T-cell (primary cell): ENCODE measurements around the gene LNPK. TPM values are rescaled to one million over a fixed set of nuclear protein-coding genes. Genes with fewer than 3 reads are reported as not detected.

Experiments
- ATAC-seq, 4 experiments: fragments of 200-7000 bp in 3 of 4; fragments of 150-1000 bp in 1 of 4; cut with Tn5 transposase; replicated peaks in 1 of 4; 1 replicate in 3 of 4; 2 replicates in 1 of 4; pipeline ENCODE4 v1.10.0; 2021; ENCODE audit warnings: moderate library complexity in 3 of 4, mild to moderate bottlenecking in 2 of 4, moderate number of reproducible peaks in 1 of 4
- CTCF ChIA-PET, 2 donors: fragments of 300-600 bp; sonication (Branson Sonifier 250); formaldehyde crosslinking; loops; one replicate each; lab custom pipeline; 2022; ENCODE audit warnings: antibody characterized with exemption in 2 of 2; lab: Charles Lee
- POLR2A ChIA-PET, 2 donors: fragments of 300-600 bp; sonication (Branson Sonifier 250); formaldehyde crosslinking; loops; one replicate each; lab custom pipeline; 2022; ENCODE audit warnings: antibody characterized with exemption in 2 of 2; lab: Charles Lee
- DNase-seq, 35 experiments: peaks; one replicate each; pipeline versions ENCODE4 v3.0.0 to v3.0.0-alpha.2; 2013 to 2023
- H3K27ac ChIP-seq: one replicate; pipeline ENCODE4 v1.5.1; 2013; ENCODE audit warnings: low read length
- H3K27me3 ChIP-seq, 2 experiments: replicated peaks in 1 of 2; 1 replicate in 1 of 2; 2 replicates in 1 of 2; pipeline versions ENCODE4 v1.6.1 to v1.7.0; 2013; ENCODE audit warnings: low read length in 1 of 2, mixed read lengths in 1 of 2; ENCODE audit not compliant: control insufficient read depth in 2 of 2, insufficient read depth in 2 of 2; ENCODE audit errors: extremely low read depth in 1 of 2
- H3K36me3 ChIP-seq, 2 donors: 1 replicate in 1 of 2; 2 replicates in 1 of 2; pipeline versions ENCODE4 v1.6.1 to v1.7.0; 2013; ENCODE audit warnings: low read length in 1 of 2; ENCODE audit not compliant: control insufficient read depth in 2 of 2, insufficient read depth in 1 of 2; ENCODE audit errors: extremely low read depth in 1 of 2
- H3K4me1 ChIP-seq, 2 experiments: 1 replicate in 1 of 2; 2 replicates in 1 of 2; pipeline versions ENCODE4 v1.6.1 to v1.7.0; 2013; ENCODE audit warnings: low read length in 2 of 2, mixed read lengths in 1 of 2; ENCODE audit not compliant: insufficient read depth in 2 of 2, control insufficient read depth in 1 of 2; ENCODE audit errors: extremely low read depth in 1 of 2
- H3K4me3 ChIP-seq, 2 donors: 1 replicate in 1 of 2; 2 replicates in 1 of 2; pipeline versions ENCODE4 v1.5.1 to v1.7.0; 2013; ENCODE audit warnings: mild to moderate bottlenecking in 2 of 2, low read length in 1 of 2, moderate library complexity in 1 of 2; ENCODE audit not compliant: control insufficient read depth in 1 of 2; ENCODE audit errors: extremely low read depth in 1 of 2
- H3K9me3 ChIP-seq: 2 replicates; pipeline ENCODE4 v1.7.0; 2013
- H3K27ac Mint-ChIP-seq, 2 donors: one replicate each; pipeline ENCODE4 v1.8.0; 2020 to 2021; ENCODE audit warnings: mild to moderate bottlenecking in 2 of 2, mixed read lengths in 2 of 2
- H3K27me3 Mint-ChIP-seq, 2 donors: one replicate each; pipeline ENCODE4 v1.8.0; 2021 to 2022; ENCODE audit warnings: mixed read lengths in 2 of 2
- H3K36me3 Mint-ChIP-seq: one replicate; pipeline ENCODE4 v1.8.0; 2021; ENCODE audit warnings: mixed read lengths
- H3K4me1 Mint-ChIP-seq, 3 donors: one replicate each; pipeline ENCODE4 v1.8.0; 2020 to 2022; ENCODE audit warnings: mixed read lengths in 3 of 3, mild to moderate bottlenecking in 1 of 3
- H3K4me3 Mint-ChIP-seq, 3 donors: one replicate each; pipeline ENCODE4 v1.8.0; 2020 to 2022; ENCODE audit warnings: mild to moderate bottlenecking in 3 of 3, mixed read lengths in 3 of 3, moderate library complexity in 3 of 3
- H3K9me3 Mint-ChIP-seq, 3 donors: one replicate each; pipeline ENCODE4 v1.8.0; 2020 to 2022; ENCODE audit warnings: mixed read lengths in 3 of 3
- WGBS: methylation state at CpG from one replicate; pipeline ENCODE4 v1.1.5; 2013; ENCODE audit warnings: missing lambda C conversion rate; ENCODE audit not compliant: insufficient coverage; 5-methylcytosine and 5-hydroxymethylcytosine counted together
- total RNA-seq, 35 experiments: library from RNA in 6 of 35; stranded (reverse) in 6 of 35; fragments of 120-200 nt in 1 of 35; gene quantifications; one replicate each; pipeline versions ENCODE4 v1.2.1 to v1.2.4 and lab custom pipeline; 2013 to 2026

Gene LNPK
- total RNA-seq, 5 donors from 2014 or later (not counting 1 experiment from before 2014, with no cell fraction given), result 19.2 to 28.2 (median 22.1) TPM

DNA sequence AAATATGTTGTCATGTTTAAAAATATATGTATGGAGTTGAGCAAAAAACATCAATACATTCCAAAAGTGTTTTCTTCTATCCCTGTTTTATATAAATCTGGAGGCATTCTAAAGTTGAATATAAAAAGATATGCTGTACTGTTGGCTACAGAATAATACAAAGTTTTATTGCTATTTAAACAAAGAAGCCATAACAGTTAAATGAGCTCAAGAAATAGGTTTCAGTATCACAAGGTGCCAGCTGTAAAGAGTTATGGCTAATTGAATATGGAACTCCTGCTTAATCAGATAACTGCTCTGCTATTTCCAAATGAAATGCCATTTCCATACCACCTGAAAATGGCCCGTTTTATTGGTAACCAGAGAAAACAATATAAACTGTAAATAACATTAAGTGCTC is 55.0 kb downstream of the LNPK start:
- ATAC-seq (no peak), DNase-seq (no peak)
- no peaks in the 10 kb centered on the region for H3K4me1 ChIP-seq
- no peaks in the 10 kb centered on the region for H3K27me3 Mint-ChIP-seq
- ChIA-PET POLR2A (no interaction called here), CTCF (interaction anchor here in 1 of 2 donors (0.6 kb wide), 1 partner anchor 14 kb away, joined by 5 read pairs; no protein-coding TSS in a partner anchor)
- H3K36me3 ChIP-seq, result peaks cover 0 to 5% of the 10 kb centered on the region in 2 donors
- peaks cover 0 to 4% (median 0%) of the 10 kb centered on the region in 3 donors for H3K9me3 Mint-ChIP-seq
- no peak overlapping the region for H3K27ac ChIP-seq
- H3K9me3 ChIP-seq, result no peaks in the 10 kb centered on the region
- H3K27me3 ChIP-seq, result no peaks in the 10 kb centered on the region
- H3K4me3 Mint-ChIP-seq, result no peak overlapping the region
- no CpG with 5 or more reads among the region's 1 CpG for WGBS
- peaks cover 39% of the 10 kb centered on the region for H3K36me3 Mint-ChIP-seq
- H3K4me3 ChIP-seq, result no peak overlapping the region
- no peaks in the 10 kb centered on the region for H3K4me1 Mint-ChIP-seq
- no peak overlapping the region for H3K27ac Mint-ChIP-seq

DNA sequence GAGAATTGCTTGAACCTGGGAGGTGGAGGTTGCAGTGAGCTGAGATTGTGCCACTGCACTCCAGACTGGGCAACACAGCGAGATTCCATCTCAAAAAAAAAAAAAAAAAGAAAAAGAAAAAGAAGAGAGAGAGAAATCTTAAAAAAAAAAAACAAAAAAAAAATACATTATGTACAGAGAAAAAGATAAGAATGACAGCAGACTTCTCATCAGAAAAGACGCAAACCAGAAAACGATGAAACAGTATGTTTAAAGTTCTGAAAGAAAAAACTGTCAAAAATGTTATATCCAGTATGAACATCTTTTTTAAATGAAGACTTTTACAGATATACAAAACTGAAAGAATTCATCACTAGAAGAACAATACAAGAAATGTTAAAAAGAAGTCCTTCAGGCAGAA is 60.4 kb downstream of the LNPK start:
- no peak overlapping the region for H3K4me3 Mint-ChIP-seq
- DNase-seq, result no peak
- Histone ChIP-seq H3K36me3 (peaks cover 0 to 9% of the 10 kb centered on the region in 2 donors), H3K27me3 (no peaks in the 10 kb centered on the region), H3K4me1 (no peaks in the 10 kb centered on the region), H3K4me3 (no peak overlapping the region), H3K27ac (no peak overlapping the region), H3K9me3 (no peaks in the 10 kb centered on the region)
- no CpG with 5 or more reads among the region's 3 CpGs for WGBS
- ChIA-PET CTCF (no interaction called here), POLR2A (no interaction called here)
- H3K4me1 Mint-ChIP-seq, result no peaks in the 10 kb centered on the region
- H3K27me3 Mint-ChIP-seq, result no peaks in the 10 kb centered on the region
- peaks cover 0 to 8% (median 0%) of the 10 kb centered on the region in 3 donors for H3K9me3 Mint-ChIP-seq
- no peak overlapping the region for H3K27ac Mint-ChIP-seq
- ATAC-seq, result no peak
- H3K36me3 Mint-ChIP-seq, result peaks cover 47% of the 10 kb centered on the region

DNA sequence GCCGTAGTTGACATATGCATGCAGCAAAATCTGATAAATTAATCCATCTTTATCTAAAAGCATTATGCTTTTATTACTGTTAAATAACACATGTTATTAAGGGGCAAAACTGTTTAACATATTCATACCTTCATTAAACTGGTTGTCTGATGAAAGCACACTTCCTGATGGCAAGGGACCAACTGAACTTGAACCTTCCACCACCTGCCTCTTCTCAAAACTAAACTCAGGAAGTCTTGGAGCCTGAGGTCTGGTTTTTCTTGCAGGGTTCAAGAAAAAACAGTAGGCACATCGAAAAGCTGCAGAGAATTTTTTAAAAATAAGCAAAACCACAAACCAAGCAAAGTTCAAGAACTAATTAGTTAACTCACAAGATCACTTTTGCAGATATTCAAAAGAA is 64.9 kb downstream of the LNPK start:
- peaks cover 0 to 22% of the 10 kb centered on the region in 2 donors for H3K36me3 ChIP-seq
- ATAC-seq, result no peak
- H3K27ac ChIP-seq, result no peak overlapping the region
- Mint-ChIP-seq H3K27ac (no peak overlapping the region), H3K9me3 (peaks cover 0 to 5% (median 0%) of the 10 kb centered on the region in 3 donors), H3K4me3 (no peak overlapping the region), H3K36me3 (peaks cover 51% of the 10 kb centered on the region), H3K27me3 (no peaks in the 10 kb centered on the region), H3K4me1 (no peaks in the 10 kb centered on the region)
- no peak for DNase-seq
- H3K9me3 ChIP-seq, result no peaks in the 10 kb centered on the region
- no peaks in the 10 kb centered on the region for H3K27me3 ChIP-seq
- no CpG with 5 or more reads among the region's 2 CpGs for WGBS
- CTCF ChIA-PET, result no interaction called here
- H3K4me3 ChIP-seq, result no peak overlapping the region
- no peaks in the 10 kb centered on the region for H3K4me1 ChIP-seq
- POLR2A ChIA-PET, result no interaction called here

DNA sequence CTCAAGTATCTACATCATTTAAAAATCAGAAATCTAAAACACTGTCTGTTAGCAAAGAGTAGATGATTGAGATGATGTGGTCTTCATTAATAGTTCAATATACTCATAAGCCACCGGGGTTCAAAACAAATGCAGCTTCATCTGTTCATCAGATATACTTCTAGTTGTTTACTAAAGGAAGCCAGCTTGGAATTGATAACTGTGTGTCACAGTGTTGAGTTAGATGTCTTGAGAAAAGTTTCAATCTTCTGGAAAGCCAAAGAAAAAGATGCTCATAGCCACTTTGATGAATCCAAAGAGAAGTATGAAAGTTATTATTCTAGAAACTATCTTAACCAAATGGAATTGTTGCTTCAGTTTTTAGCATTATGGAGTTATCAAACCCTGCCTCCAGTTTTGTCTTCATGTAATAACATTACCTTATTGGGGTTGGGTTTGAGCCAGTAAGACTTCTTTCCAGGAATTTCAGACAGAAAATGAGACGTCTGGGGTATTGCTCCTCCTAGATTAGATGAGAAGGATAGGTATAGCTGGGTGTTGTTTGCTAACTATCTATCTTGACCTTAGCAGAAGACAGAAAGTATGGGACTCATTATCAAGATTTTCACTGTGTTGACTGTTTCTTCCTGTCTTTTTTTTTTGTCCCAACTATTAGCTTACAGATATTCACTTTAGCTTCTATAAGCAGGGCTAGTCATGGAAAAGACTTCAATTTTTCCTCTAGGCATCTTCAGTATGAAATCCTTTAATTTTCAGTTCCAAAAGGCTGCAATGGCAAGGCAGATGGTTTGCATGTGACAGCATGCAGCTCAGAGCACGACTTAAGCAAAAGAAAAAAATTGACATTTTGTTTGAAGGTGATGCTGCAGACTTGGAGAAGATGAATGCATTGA is 66.5 kb downstream of the LNPK start:
- Mint-ChIP-seq H3K9me3 (no peaks in the 10 kb centered on the region), H3K4me1 (no peaks in the 10 kb centered on the region), H3K27me3 (no peaks in the 10 kb centered on the region), H3K4me3 (no peak overlapping the region), H3K36me3 (peaks cover 52% of the 10 kb centered on the region), H3K27ac (no peak overlapping the region)
- ATAC-seq (no peak), DNase-seq (no peak)
- 83% methylated on average over 1 of the region's 3 CpGs for WGBS
- H3K4me1 ChIP-seq, result no peaks in the 10 kb centered on the region
- ChIA-PET POLR2A (no interaction called here), CTCF (no interaction called here)
- peaks cover 0 to 22% of the 10 kb centered on the region in 2 donors for H3K36me3 ChIP-seq
- H3K9me3 ChIP-seq, result no peaks in the 10 kb centered on the region
- H3K4me3 ChIP-seq, result no peak overlapping the region
- no peaks in the 10 kb centered on the region for H3K27me3 ChIP-seq
- H3K27ac ChIP-seq, result no peak overlapping the region

DNA sequence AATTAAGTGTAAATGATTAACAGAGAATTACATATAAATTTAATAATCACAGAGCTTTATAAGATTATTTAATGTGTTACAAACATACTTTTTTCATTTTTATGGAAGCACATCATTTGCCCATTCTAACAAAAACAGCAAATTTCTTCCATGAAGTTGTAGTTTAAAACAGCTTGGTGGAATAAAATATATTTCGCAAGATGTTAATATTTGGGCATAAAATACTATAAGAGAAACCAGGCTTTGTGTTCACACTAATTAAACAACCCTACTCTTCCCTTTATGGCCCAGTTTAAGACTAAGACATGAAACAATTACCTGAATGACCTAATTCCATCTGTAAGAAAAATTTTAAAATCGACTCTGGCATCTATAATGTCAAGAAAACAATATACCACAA is 69.4 kb downstream of the LNPK start:
- Mint-ChIP-seq H3K36me3 (peaks cover 48% of the 10 kb centered on the region), H3K4me3 (no peak overlapping the region), H3K27me3 (no peaks in the 10 kb centered on the region), H3K9me3 (no peaks in the 10 kb centered on the region), H3K4me1 (no peaks in the 10 kb centered on the region), H3K27ac (no peak overlapping the region)
- ChIA-PET CTCF (interaction anchor here in 1 of 2 donors (1.1 kb wide), 1 partner anchor 14 kb away, joined by 5 read pairs; no protein-coding TSS in a partner anchor), POLR2A (no interaction called here)
- no peak overlapping the region for H3K27ac ChIP-seq
- no peak overlapping the region for H3K4me3 ChIP-seq
- WGBS, result no CpG with 5 or more reads among the region's 2 CpGs
- ATAC-seq (no peak), DNase-seq (no peak)
- peaks cover 0 to 13% of the 10 kb centered on the region in 2 donors for H3K36me3 ChIP-seq
- no peaks in the 10 kb centered on the region for H3K4me1 ChIP-seq
- H3K9me3 ChIP-seq, result no peaks in the 10 kb centered on the region
- no peaks in the 10 kb centered on the region for H3K27me3 ChIP-seq

DNA sequence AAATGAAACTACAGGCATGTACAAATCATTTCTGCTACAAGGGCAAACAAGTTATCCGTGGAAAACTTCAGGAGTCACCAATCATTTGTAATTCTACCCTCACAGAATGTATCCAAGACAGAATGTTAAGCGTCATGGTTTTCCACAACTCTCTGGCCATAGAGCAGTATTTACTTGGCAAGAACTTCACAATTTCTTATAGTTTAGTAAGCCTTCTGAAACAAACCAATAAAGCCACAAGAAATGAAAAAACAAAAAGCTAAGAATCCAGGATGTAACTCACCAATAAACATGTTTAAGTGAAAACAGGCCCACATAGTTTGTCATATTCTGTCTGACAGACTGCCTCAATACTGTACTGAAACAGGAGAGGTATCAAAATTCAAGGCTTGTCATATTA is 70.3 kb downstream of the LNPK start:
- ATAC-seq, result no peak

More for the DNA sequence above, 70.3 kb downstream of the LNPK start:
- Mint-ChIP-seq H3K27me3 (no peaks in the 10 kb centered on the region), H3K4me3 (no peak overlapping the region), H3K36me3 (peaks cover 49% of the 10 kb centered on the region), H3K27ac (no peak overlapping the region), H3K4me1 (no peaks in the 10 kb centered on the region), H3K9me3 (no peaks in the 10 kb centered on the region)
- WGBS, result 100% methylated on average over 1 of the region's 2 CpGs
- peaks cover 0 to 13% of the 10 kb centered on the region in 2 donors for H3K36me3 ChIP-seq
- no peaks in the 10 kb centered on the region for H3K9me3 ChIP-seq
- H3K27me3 ChIP-seq, result no peaks in the 10 kb centered on the region
- no peaks in the 10 kb centered on the region for H3K4me1 ChIP-seq
- CTCF ChIA-PET, result no interaction called here
- no peak overlapping the region for H3K4me3 ChIP-seq
- POLR2A ChIA-PET, result no interaction called here
- H3K27ac ChIP-seq, result no peak overlapping the region
- no peak for DNase-seq
